ENCODE measurements around the gene GRIK3. TPM values are rescaled to one million over a fixed set of nuclear protein-coding genes. Genes with fewer than 3 reads are reported as not detected.

The GRIK3 gene
- total RNA-seq, 1 experiment from 2014 or later, result not detected

DNA sequence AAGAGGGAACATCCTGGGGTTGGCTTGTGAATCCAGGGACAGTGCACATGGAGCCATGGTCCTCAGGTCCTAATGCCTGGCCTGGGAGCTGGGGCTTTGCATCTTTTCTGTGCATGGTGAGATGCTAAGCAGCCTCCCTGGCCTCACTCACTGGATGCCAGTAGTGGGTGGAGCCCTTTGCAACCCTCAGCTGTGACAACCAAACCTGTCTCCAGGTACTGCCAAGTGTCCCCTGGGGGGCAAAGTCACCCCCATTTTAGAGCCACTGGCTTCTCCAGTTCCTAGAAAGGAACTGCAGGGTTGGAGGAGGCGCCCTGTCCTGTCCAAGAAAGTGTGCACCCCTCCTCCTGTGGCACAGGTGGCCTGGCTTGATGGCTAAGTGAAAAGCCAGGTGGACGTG lies 44.6 kb upstream of the GRIK3 start:
- Histone ChIP-seq H3K4me3 (ENCODE audit: low read length) (no peak overlapping the region), H3K36me3 (ENCODE audit: low read depth, low read length) (no peaks in the 10 kb centered on the region), H3K9ac (ENCODE audit: low read length) (no peak overlapping the region), H3K79me2 (ENCODE audit: low read length) (no peaks in the 10 kb centered on the region), H3K9me2 (replicated peaks; ENCODE audit: low read length) (no peaks in the 10 kb centered on the region), H3F3A (ENCODE audit: low read length, unreplicated experiment) (no peaks in the 10 kb centered on the region), H3K27me3 (ENCODE audit: low read length) (peaks cover 53% of the 10 kb centered on the region), H3K4me1 (ENCODE audit: insufficient read depth, low read length) (no peaks in the 10 kb centered on the region), H3K4me2 (ENCODE audit: low read length) (no peak overlapping the region), H2AFZ (ENCODE audit: low read length) (no peak overlapping the region), H3K27ac (ENCODE audit: low read length) (no peak overlapping the region), H4K20me1 (ENCODE audit: low read length) (no peaks in the 10 kb centered on the region), H3K9me3 (ENCODE audit: low read length) (no peaks in the 10 kb centered on the region)
- intact Hi-C loops (cut with micrococcal nuclease), result no loop called here
- POLR2A ChIA-PET (ENCODE audit: unreplicated experiment), result no interaction called here
- no TSS peak for BruUV-seq (replicated peaks)
- CTCF ChIA-PET, result no interaction called here
- no peak for TF ChIP-seq EZH2 (IDR thresholded peaks at IDR 0.05; ENCODE audit: low read length, unreplicated experiment)
- no peak for TF ChIP-seq EZH2phosphoT487 (IDR thresholded peaks at IDR 0.05; ENCODE audit: borderline replicate concordance, low read length)
- TF ChIP-seq, protein P1, sequence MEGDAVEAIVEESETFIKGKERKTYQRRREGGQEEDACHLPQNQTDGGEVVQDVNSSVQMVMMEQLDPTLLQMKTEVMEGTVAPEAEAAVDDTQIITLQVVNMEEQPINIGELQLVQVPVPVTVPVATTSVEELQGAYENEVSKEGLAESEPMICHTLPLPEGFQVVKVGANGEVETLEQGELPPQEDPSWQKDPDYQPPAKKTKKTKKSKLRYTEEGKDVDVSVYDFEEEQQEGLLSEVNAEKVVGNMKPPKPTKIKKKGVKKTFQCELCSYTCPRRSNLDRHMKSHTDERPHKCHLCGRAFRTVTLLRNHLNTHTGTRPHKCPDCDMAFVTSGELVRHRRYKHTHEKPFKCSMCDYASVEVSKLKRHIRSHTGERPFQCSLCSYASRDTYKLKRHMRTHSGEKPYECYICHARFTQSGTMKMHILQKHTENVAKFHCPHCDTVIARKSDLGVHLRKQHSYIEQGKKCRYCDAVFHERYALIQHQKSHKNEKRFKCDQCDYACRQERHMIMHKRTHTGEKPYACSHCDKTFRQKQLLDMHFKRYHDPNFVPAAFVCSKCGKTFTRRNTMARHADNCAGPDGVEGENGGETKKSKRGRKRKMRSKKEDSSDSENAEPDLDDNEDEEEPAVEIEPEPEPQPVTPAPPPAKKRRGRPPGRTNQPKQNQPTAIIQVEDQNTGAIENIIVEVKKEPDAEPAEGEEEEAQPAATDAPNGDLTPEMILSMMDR (conservative IDR thresholded peaks at IDR 0.05; ENCODE audit: low read depth, low read length), result no peak
- ATAC-seq (no peak), DNase-seq (no peak)

DNA sequence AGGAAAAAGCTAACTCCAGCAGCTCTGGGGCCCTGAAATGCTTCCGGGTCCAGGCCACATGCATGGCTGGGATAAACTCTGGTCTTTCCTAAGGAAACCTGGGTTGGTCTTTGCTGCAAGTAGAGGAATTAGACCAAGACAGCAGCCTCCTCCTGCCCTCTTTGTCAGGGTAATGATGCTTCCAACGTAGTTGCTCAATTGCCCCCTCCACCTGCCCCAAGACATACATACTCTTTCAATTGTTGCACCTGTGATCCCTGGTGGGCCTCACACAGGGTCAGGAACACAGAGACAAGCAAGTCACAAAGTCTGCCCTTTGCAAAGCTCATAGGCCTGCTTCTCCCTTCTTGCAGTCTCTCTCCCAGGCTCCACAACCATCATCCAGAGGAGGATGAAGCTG lies 41.9 kb upstream of the GRIK3 start:
- Histone ChIP-seq H3K4me3 (ENCODE audit: low read length) (no peak overlapping the region), H3K9ac (ENCODE audit: low read length) (no peak overlapping the region), H3K9me3 (ENCODE audit: low read length) (no peaks in the 10 kb centered on the region), H3K27ac (ENCODE audit: low read length) (no peak overlapping the region), H3K27me3 (ENCODE audit: low read length) (peaks cover 66% of the 10 kb centered on the region), H4K20me1 (ENCODE audit: low read length) (no peaks in the 10 kb centered on the region), H3K36me3 (ENCODE audit: low read depth, low read length) (no peaks in the 10 kb centered on the region), H3K79me2 (ENCODE audit: low read length) (no peaks in the 10 kb centered on the region), H2AFZ (ENCODE audit: low read length) (no peak overlapping the region), H3K9me2 (replicated peaks; ENCODE audit: low read length) (no peaks in the 10 kb centered on the region), H3K4me1 (ENCODE audit: insufficient read depth, low read length) (no peaks in the 10 kb centered on the region), H3F3A (ENCODE audit: low read length, unreplicated experiment) (no peaks in the 10 kb centered on the region), H3K4me2 (ENCODE audit: low read length) (no peak overlapping the region)
- POLR2A ChIA-PET (ENCODE audit: unreplicated experiment), result no interaction called here
- BruUV-seq (replicated peaks), result no TSS peak
- TF ChIP-seq, protein P1 (conservative IDR thresholded peaks at IDR 0.05; ENCODE audit: low read depth, low read length), result no peak
- TF ChIP-seq EZH2phosphoT487 (IDR thresholded peaks at IDR 0.05; ENCODE audit: borderline replicate concordance, low read length), result no peak
- no peak for TF ChIP-seq EZH2 (IDR thresholded peaks at IDR 0.05; ENCODE audit: low read length, unreplicated experiment)
- intact Hi-C loops (cut with micrococcal nuclease), result no loop called here
- ATAC-seq, result no peak
- CTCF ChIA-PET, result no interaction called here
- DNase-seq, result no peak

DNA sequence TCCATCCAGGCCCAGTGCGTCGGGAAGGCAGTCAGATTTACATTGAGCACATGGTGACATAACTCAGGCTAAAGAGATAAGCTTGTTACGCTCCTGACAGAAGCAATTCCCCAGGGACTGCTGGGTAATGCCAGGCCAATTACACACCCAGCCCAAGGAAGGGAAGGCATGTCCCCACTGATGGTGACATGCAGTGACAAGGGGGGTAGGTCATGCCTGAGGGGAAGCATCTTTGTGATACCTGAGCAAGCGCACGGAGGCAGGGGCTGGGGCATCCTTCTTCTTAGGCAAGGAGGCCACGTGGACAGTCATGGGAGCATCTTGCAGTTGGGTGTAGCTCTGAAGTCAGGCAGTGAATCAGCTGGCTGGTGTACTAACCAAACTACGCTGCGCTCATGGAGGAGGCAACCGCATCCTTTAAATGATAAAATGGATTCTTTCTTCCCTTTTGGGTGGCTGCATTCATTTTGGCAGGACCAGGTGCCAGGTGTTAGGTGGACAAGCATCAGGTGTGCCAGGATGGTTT lies 39.6 kb upstream of the GRIK3 start:
- Histone ChIP-seq H3K9me2 (replicated peaks; ENCODE audit: low read length) (no peaks in the 10 kb centered on the region), H4K20me1 (ENCODE audit: low read length) (no peaks in the 10 kb centered on the region), H3K27me3 (ENCODE audit: low read length) (peaks cover 87% of the 10 kb centered on the region), H3F3A (ENCODE audit: low read length, unreplicated experiment) (no peaks in the 10 kb centered on the region), H2AFZ (ENCODE audit: low read length) (no peak overlapping the region), H3K36me3 (ENCODE audit: low read depth, low read length) (no peaks in the 10 kb centered on the region), H3K9me3 (ENCODE audit: low read length) (no peaks in the 10 kb centered on the region), H3K4me1 (ENCODE audit: insufficient read depth, low read length) (no peaks in the 10 kb centered on the region), H3K27ac (ENCODE audit: low read length) (no peak overlapping the region), H3K4me3 (ENCODE audit: low read length) (no peak overlapping the region), H3K4me2 (ENCODE audit: low read length) (no peak overlapping the region), H3K79me2 (ENCODE audit: low read length) (no peaks in the 10 kb centered on the region), H3K9ac (ENCODE audit: low read length) (no peak overlapping the region)
- ChIA-PET POLR2A (ENCODE audit: unreplicated experiment) (no interaction called here), CTCF (no interaction called here)
- no peak for TF ChIP-seq EZH2 (IDR thresholded peaks at IDR 0.05; ENCODE audit: low read length, unreplicated experiment)
- TF ChIP-seq, protein P1 (conservative IDR thresholded peaks at IDR 0.05; ENCODE audit: low read depth, low read length), result no peak
- no peak for TF ChIP-seq EZH2phosphoT487 (IDR thresholded peaks at IDR 0.05; ENCODE audit: borderline replicate concordance, low read length)
- DNase-seq, result no peak
- intact Hi-C loops (cut with micrococcal nuclease), result no loop called here
- no TSS peak for BruUV-seq (replicated peaks)
- no peak for ATAC-seq
